ENCODE results near the gene PIGH. TPM values are rescaled to one million over a fixed set of nuclear protein-coding genes. Genes with fewer than 3 reads are reported as not detected.
A peak's percentile ranks its signal among the peaks of the same experiment; 100 is the strongest.
"Not testable (repeated sequence)": the region's sequence is repeated elsewhere in the genome, so short reads cannot be mapped to it uniquely, and the experiment has no call there.

The PIGH gene
- total RNA-seq, 1 donor from 2014 or later: 41.5 TPM

GRCh38 chr14:67609642-67610310 is 9.7 kb upstream of the PIGH start:
- no peak for DNase-seq (ENCODE audit: low spot score)

GRCh38 chr14:67607646-67608045 is 7.6 kb upstream of the PIGH start:
- DNase-seq (ENCODE audit: low spot score): no peak

- DNase-seq (ENCODE audit: low spot score): no peak
Measured at GRCh38 chr14:67602995-67603545, 3.0 kb upstream of the PIGH start.

- DNase-seq (ENCODE audit: low spot score): no peak
Measured at GRCh38 chr14:67602076-67602475, 2.0 kb upstream of the PIGH start.

GRCh38 chr14:67600562-67600974 is 500 bp upstream of the PIGH start:
- not testable (repeated sequence) for DNase-seq (ENCODE audit: low spot score)

GRCh38 chr14:67595392-67595791 is 4.7 kb downstream of the PIGH start:
- no peak for DNase-seq (ENCODE audit: low spot score)

GRCh38 chr14:67593650-67594049 is 6.4 kb downstream of the PIGH start:
- not testable (repeated sequence) for DNase-seq (ENCODE audit: low spot score)

GRCh38 chr14:67589204-67589770 is 10.8 kb downstream of the PIGH start:
- DNase-seq (ENCODE audit: low spot score): no peak

- DNase-seq (ENCODE audit: low spot score): no peak
Measured at GRCh38 chr14:67586369-67586768, 13.7 kb downstream of the PIGH start.

- no peak for DNase-seq (ENCODE audit: low spot score)
Measured at GRCh38 chr14:67584978-67585377, 15.1 kb downstream of the PIGH start.

GRCh38 chr14:67583711-67584644 is 16.1 kb downstream of the PIGH start:
- peak; percentile 41 for DNase-seq (ENCODE audit: low spot score)

- DNase-seq (ENCODE audit: low spot score): no peak
Measured at GRCh38 chr14:67582061-67582460, 18.0 kb downstream of the PIGH start.

GRCh38 chr14:67581643-67582042 is 18.4 kb downstream of the PIGH start:
- DNase-seq (ENCODE audit: low spot score): no peak

- DNase-seq (ENCODE audit: low spot score): peak; percentile 63
Measured at GRCh38 chr14:67580336-67581171, 19.5 kb downstream of the PIGH start.

GRCh38 chr14:67579636-67580035 is 20.4 kb downstream of the PIGH start:
- DNase-seq (ENCODE audit: low spot score): no peak

- no peak for DNase-seq (ENCODE audit: low spot score)
Measured at GRCh38 chr14:67579040-67579439, 21.0 kb downstream of the PIGH start.

- DNase-seq (ENCODE audit: low spot score): no peak
Measured at GRCh38 chr14:67577909-67578749, 21.9 kb downstream of the PIGH start.

GRCh38 chr14:67577181-67577808 is 22.8 kb downstream of the PIGH start:
- no peak for DNase-seq (ENCODE audit: low spot score)

GRCh38 chr14:67576216-67576955 is 23.7 kb downstream of the PIGH start:
- no peak for DNase-seq (ENCODE audit: low spot score)

Data from mucosa of gallbladder (tissue), 1 donor.